ENCODE results near the gene STN1. TPM values are rescaled to one million over a fixed set of nuclear protein-coding genes. Genes with fewer than 3 reads are reported as not detected.

Gene STN1, protein sequence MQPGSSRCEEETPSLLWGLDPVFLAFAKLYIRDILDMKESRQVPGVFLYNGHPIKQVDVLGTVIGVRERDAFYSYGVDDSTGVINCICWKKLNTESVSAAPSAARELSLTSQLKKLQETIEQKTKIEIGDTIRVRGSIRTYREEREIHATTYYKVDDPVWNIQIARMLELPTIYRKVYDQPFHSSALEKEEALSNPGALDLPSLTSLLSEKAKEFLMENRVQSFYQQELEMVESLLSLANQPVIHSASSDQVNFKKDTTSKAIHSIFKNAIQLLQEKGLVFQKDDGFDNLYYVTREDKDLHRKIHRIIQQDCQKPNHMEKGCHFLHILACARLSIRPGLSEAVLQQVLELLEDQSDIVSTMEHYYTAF
- total RNA-seq: 27.7 and 29.6 TPM in 2 replicates

DNA sequence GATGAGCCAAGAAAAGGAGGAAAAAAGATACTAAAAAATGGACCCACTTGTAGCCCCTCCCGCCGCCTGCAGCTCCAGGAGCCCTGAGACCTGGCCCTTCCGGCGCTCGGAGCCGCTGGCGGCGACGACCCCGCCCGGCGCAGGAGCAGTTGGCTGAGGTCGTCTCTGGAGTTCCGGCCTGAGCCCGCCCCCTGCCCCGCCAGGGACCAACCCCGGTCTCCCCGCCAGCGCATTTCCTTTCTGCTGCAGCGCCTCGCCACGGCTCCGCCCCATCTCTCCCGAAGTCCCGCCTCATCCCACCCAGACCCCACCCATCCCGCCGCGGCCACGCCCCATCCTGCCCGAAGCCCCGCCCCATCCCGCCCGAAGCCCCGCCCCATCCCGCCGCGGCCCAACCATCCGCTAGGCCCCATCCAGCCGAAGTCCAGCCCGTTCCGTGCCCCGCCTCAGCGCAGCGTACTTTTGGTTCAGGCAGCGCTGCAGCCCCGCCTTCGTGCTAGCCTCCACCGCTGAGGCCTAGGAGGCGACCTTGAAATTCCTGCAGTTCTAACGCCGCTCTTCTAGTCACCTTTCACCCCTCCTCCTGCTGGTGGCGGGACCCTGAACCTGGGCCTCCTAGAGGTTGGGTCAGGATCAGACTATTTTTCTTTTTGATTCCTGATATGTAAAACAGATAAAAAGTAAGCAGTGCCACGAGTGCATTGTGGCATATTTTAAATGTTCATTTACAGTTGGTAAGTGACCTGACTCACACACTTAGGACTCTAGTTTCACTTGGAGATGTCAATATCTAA, at the start of gene STN1:
Gene STN1, minus strand, starts transcription at position 132 of the 794 bp plus-strand sequence. CDS start 590 bp downstream, outside the sequence.

DNA sequence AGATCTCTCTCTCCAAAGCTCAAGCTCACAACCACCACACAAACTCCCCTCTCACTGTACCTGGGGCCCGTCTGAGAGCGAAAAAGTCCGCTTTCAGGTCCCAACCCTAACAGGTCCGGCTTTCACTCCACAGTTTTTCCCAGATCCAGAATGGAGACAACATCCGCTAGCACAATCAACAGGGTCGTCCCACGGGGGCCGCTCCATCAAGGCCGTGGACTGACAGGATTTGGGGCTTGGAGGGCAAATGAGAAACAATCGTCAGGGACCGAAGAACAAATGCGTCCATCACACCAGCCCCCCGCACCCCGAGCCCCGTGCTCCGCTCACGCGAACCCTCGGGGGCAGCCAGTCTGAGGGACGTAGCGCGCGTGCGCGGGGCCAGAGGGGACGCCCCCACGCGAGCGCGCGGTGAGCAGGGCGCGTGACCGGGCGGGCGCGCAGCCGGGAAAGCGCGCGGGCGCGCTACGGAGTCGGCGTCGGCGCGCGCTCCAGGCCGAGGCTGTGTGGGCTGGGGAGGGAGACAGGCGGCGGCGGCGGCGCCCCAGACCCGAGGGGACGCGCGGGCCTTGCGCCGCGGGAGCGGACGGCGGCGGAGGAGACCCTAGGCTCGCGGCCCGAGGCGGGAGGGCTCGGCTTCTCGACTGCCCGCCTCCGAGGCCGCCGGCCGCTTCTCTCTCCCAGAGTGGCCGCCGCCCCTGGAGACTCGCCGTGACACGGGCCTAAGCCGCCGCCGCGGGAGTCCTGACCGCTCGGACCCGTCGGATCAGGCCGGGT, 48.9 kb upstream of the STN1 start, which contains the start of gene SLK:
Gene SLK, plus strand, starts transcription at position 470 of the 777 bp plus-strand sequence. CDS start 606 bp downstream, outside the sequence.

DNA sequence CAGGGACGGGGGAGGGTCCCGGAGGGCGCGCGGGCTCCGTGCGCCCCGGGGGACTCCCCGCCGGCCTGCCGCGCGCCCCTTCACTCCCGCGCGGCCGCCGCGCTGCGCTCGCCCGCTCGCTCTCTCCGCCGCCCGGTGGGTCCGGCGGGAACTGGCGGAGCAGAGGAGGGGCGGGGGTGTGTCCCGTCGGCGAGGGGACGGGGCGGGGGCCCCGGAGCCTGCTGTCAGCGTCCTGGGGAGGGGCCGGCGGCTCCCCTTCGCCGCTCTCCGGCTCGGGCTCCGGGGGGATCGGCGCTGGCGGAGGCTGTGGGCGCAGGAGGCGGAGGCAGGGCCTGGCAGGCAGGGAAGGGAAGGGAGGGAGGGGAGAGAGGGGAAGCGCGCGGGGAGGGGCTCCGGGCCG, 62.6 kb downstream of the STN1 start, which contains the start of gene SH3PXD2A:
Gene SH3PXD2A, minus strand, starts transcription at position 153 of the 400 bp plus-strand sequence. CDS start 310 bp downstream, outside the sequence.

Other genes starting within 250 kb of the STN1 start
- gene SH3PXD2A, start 62.6 kb downstream of the STN1 start, total RNA-seq: 25.7 and 31.2 TPM in 2 replicates
- 19.7 and 31.0 TPM in 2 replicates for gene SLK, start 49.0 kb upstream of the STN1 start, total RNA-seq
- 1.0 and 7.5 TPM in 2 replicates for gene COL17A1, start 167.7 kb upstream of the STN1 start, total RNA-seq
- gene SFR1, start 204.0 kb upstream of the STN1 start, total RNA-seq: 7.4 and 8.9 TPM in 2 replicates

Measured in epithelial cell of alveolus of lung (primary cell).